Erythroblast (primary cell): ENCODE data around the gene TEX14.
A peak's percentile ranks its signal among the peaks of the same experiment; 100 is the strongest.
"Not testable (repeated sequence)": the region's sequence is repeated elsewhere in the genome, so short reads cannot be mapped to it uniquely, and the experiment has no call there.

Experiments
- DNase-seq, 2 experiments: peaks; one replicate each; lab custom pipeline; 2025; lab: John Stamatoyannopoulos, UW
- GATA1 ChIP-seq: IDR thresholded peaks from 2 replicates; pipeline ENCODE4 v1.6.1; 2011; ENCODE audit warnings: low read depth, mild to moderate bottlenecking, control low read depth, low read length, moderate library complexity
- POLR2A ChIP-seq: IDR thresholded peaks from 2 replicates; pipeline ENCODE4 v1.6.1; 2011; ENCODE audit warnings: mild to moderate bottlenecking, low read length

The TEX14 gene

GRCh38 chr17:58591455-58591854 lies 100.4 kb downstream of the TEX14 start:
- no peak for TF ChIP-seq POLR2A
- no peak for DNase-seq

- no peak for TF ChIP-seq GATA1
- no peak for TF ChIP-seq POLR2A
- DNase-seq = no peak
Measured at GRCh38 chr17:58590377-58590776, 101.5 kb downstream of the TEX14 start.

- peak; percentile 60 to 79 for DNase-seq
- TF ChIP-seq POLR2A = no peak
- TF ChIP-seq GATA1 = no peak
Measured at GRCh38 chr17:58587713-58588117, 104.1 kb downstream of the TEX14 start.

GRCh38 chr17:58586009-58586644 lies 105.7 kb downstream of the TEX14 start:
- no peak for DNase-seq
- TF ChIP-seq POLR2A (no peak), GATA1 (no peak)

- no peak for TF ChIP-seq GATA1
- no peak for TF ChIP-seq POLR2A
- no peak for DNase-seq
Measured at GRCh38 chr17:58585554-58585953, 106.3 kb downstream of the TEX14 start.

- TF ChIP-seq GATA1 (no peak), POLR2A (no peak)
- DNase-seq = no peak
Measured at GRCh38 chr17:58583486-58583885, 108.4 kb downstream of the TEX14 start.

- not testable (repeated sequence) for DNase-seq
Measured at GRCh38 chr17:58582718-58583117, 109.1 kb downstream of the TEX14 start.

GRCh38 chr17:58580671-58581070 lies 111.2 kb downstream of the TEX14 start:
- no peak for DNase-seq

GRCh38 chr17:58577696-58578095 lies 114.1 kb downstream of the TEX14 start:
- TF ChIP-seq POLR2A (no peak), GATA1 (no peak)
- DNase-seq = peak; percentile 67 to 79

More at GRCh38 chr17:58580671-58581070, 111.2 kb downstream of the TEX14 start:
- TF ChIP-seq POLR2A (no peak), GATA1 (no peak)

GRCh38 chr17:58576679-58577367 lies 115.0 kb downstream of the TEX14 start:
- peak in 1 of 2 experiments; percentile 43 for DNase-seq
- TF ChIP-seq POLR2A (no peak), GATA1 (no peak)

- TF ChIP-seq POLR2A (no peak), GATA1 (no peak)
- peak in 1 of 2 experiments; percentile 45 for DNase-seq
Measured at GRCh38 chr17:58575511-58575910, 116.3 kb downstream of the TEX14 start.

GRCh38 chr17:58574025-58574424 lies 117.8 kb downstream of the TEX14 start:
- TF ChIP-seq POLR2A (no peak), GATA1 (no peak)
- DNase-seq = no peak

- no peak for DNase-seq
Measured at GRCh38 chr17:58572846-58573245, 119.0 kb downstream of the TEX14 start.

GRCh38 chr17:58570758-58571157 lies 121.1 kb downstream of the TEX14 start:
- TF ChIP-seq POLR2A = no peak
- no peak for TF ChIP-seq GATA1

More at GRCh38 chr17:58572846-58573245, 119.0 kb downstream of the TEX14 start:
- TF ChIP-seq POLR2A (no peak), GATA1 (no peak)

GRCh38 chr17:58569196-58569595 lies 122.6 kb downstream of the TEX14 start:
- no peak for DNase-seq
- TF ChIP-seq POLR2A = no peak
- TF ChIP-seq GATA1 = no peak

More at GRCh38 chr17:58570758-58571157, 121.1 kb downstream of the TEX14 start:
- DNase-seq = no peak

- DNase-seq = no peak
- TF ChIP-seq GATA1 = no peak
- no peak for TF ChIP-seq POLR2A
Measured at GRCh38 chr17:58568044-58568799, 123.6 kb downstream of the TEX14 start.
